HG03135 (cell line): ENCODE data around the gene RAET1G.
"Not testable (repeated sequence)": the region's sequence is repeated elsewhere in the genome, so short reads cannot be mapped to it uniquely, and the experiment has no call there.

Source experiments
- ATAC-seq: cut with Tn5 transposase; IDR thresholded peaks from one replicate; pipeline ENCODE4 v1.9.1; 2021; ENCODE audit warnings: mild to moderate bottlenecking, moderate library complexity; ENCODE audit not compliant: unreplicated experiment

RAET1G gene

GRCh38 chr6:149915970-149916865 is 6.7 kb downstream of the RAET1G start:
- no peak for ATAC-seq

- no peak for ATAC-seq
These were observed 9.2 kb downstream of the RAET1G start for GRCh38 chr6:149913540-149914240.

GRCh38 chr6:149913085-149913484 is 9.8 kb downstream of the RAET1G start:
- no peak for ATAC-seq

- not testable (repeated sequence) for ATAC-seq
These were observed 10.2 kb downstream of the RAET1G start for GRCh38 chr6:149912680-149913079.

- ATAC-seq: no peak
These were observed 12.2 kb downstream of the RAET1G start for GRCh38 chr6:149910721-149911151.

GRCh38 chr6:149909701-149910470 is 13.0 kb downstream of the RAET1G start:
- ATAC-seq: no peak

GRCh38 chr6:149908480-149908879 is 14.4 kb downstream of the RAET1G start:
- ATAC-seq: not testable (repeated sequence)

- no peak for ATAC-seq
These were observed 15.6 kb downstream of the RAET1G start for GRCh38 chr6:149907317-149907716.

- no peak for ATAC-seq
These were observed 16.5 kb downstream of the RAET1G start for GRCh38 chr6:149906405-149906804.

- no peak for ATAC-seq
These were observed 17.0 kb downstream of the RAET1G start for GRCh38 chr6:149905911-149906371.

- no peak for ATAC-seq
These were observed 17.5 kb downstream of the RAET1G start for GRCh38 chr6:149905371-149905910.

- ATAC-seq: no peak
These were observed 18.1 kb downstream of the RAET1G start for GRCh38 chr6:149904661-149905370.

- no peak for ATAC-seq
These were observed 18.8 kb downstream of the RAET1G start for GRCh38 chr6:149903938-149904611.

- ATAC-seq: no peak
These were observed 21.3 kb downstream of the RAET1G start for GRCh38 chr6:149901444-149902140.

- ATAC-seq: no peak
These were observed 22.1 kb downstream of the RAET1G start for GRCh38 chr6:149900620-149901443.

GRCh38 chr6:149899926-149900619 is 22.8 kb downstream of the RAET1G start:
- no peak for ATAC-seq

- no peak for ATAC-seq
These were observed 23.4 kb downstream of the RAET1G start for GRCh38 chr6:149899486-149899885.

- ATAC-seq: no peak
These were observed 24.0 kb downstream of the RAET1G start for GRCh38 chr6:149898966-149899365.
